G401.6 (cell line): ENCODE data around the gene ARHGAP30.
A peak's percentile ranks its signal among the peaks of the same experiment; 100 is the strongest.
"Not testable (repeated sequence)": the region's sequence is repeated elsewhere in the genome, so short reads cannot be mapped to it uniquely, and the experiment has no call there.

Experiments used
- FAIRE-seq: peaks from 2 replicates; lab custom pipeline; 2012; peaks lifted over from hg19 to GRCh38; lab: Jason Lieb, UNC

ARHGAP30 gene

GRCh38 chr1:161039546-161039945 is 30.1 kb downstream of the ARHGAP30 start:
- no peak for FAIRE-seq

GRCh38 chr1:161039154-161039545 is 30.5 kb downstream of the ARHGAP30 start:
- no peak for FAIRE-seq

GRCh38 chr1:161038523-161039153 is 31.1 kb downstream of the ARHGAP30 start, which contains the start of gene TSTD1:
TSS of gene TSTD1 (minus strand) at chr1:161038964. CDS start at chr1:161038889, 75 bp downstream.
- no peak for FAIRE-seq

GRCh38 chr1:161037661-161038522 is 31.8 kb downstream of the ARHGAP30 start:
- no peak for FAIRE-seq

GRCh38 chr1:161033751-161034150 is 35.9 kb downstream of the ARHGAP30 start:
- no peak for FAIRE-seq

GRCh38 chr1:161032409-161032808 is 37.3 kb downstream of the ARHGAP30 start:
- no peak for FAIRE-seq

GRCh38 chr1:161031874-161032273 is 37.8 kb downstream of the ARHGAP30 start:
- no peak for FAIRE-seq

- FAIRE-seq, result not testable (repeated sequence)
Observed at GRCh38 chr1:161029466-161029865, 40.2 kb downstream of the ARHGAP30 start.

GRCh38 chr1:161026954-161027353 is 42.7 kb downstream of the ARHGAP30 start:
- FAIRE-seq, result not testable (repeated sequence)

- not testable (repeated sequence) for FAIRE-seq
Observed at GRCh38 chr1:161022432-161022831, 47.3 kb downstream of the ARHGAP30 start.

GRCh38 chr1:161021970-161022353 is 47.7 kb downstream of the ARHGAP30 start:
- no peak for FAIRE-seq

GRCh38 chr1:161021165-161021969 is 48.3 kb downstream of the ARHGAP30 start:
- FAIRE-seq, result peak; percentile 85

GRCh38 chr1:161020509-161021164 is 49.1 kb downstream of the ARHGAP30 start, which contains the start of gene F11R:
TSS of gene F11R (minus strand) at chr1:161021152. CDS start at chr1:161021073, 79 bp downstream.
- no peak for FAIRE-seq

- FAIRE-seq, result no peak
Observed at GRCh38 chr1:161019751-161020495, 49.8 kb downstream of the ARHGAP30 start.

GRCh38 chr1:161019111-161019660 is 50.5 kb downstream of the ARHGAP30 start:
- FAIRE-seq, result not testable (repeated sequence)

- no peak for FAIRE-seq
Observed at GRCh38 chr1:161018631-161018930, 51.1 kb downstream of the ARHGAP30 start.

- no peak for FAIRE-seq
Observed at GRCh38 chr1:161017756-161018630, 51.7 kb downstream of the ARHGAP30 start.

- FAIRE-seq, result not testable (repeated sequence)
Observed at GRCh38 chr1:161017181-161017580, 52.5 kb downstream of the ARHGAP30 start.

- not testable (repeated sequence) for FAIRE-seq
Observed at GRCh38 chr1:161016683-161017082, 53.0 kb downstream of the ARHGAP30 start.
